HG02759 (cell line): ENCODE results near the gene COPG2.

Experiments
- ATAC-seq: cut with Tn5 transposase; IDR thresholded peaks from one replicate; pipeline ENCODE4 v1.9.1; 2021; ENCODE audit warnings: mild to moderate bottlenecking, moderate library complexity; ENCODE audit not compliant: unreplicated experiment

COPG2 gene

GRCh38 chr7:130506358-130506757 lies 162.2 kb downstream of the COPG2 start:
- ATAC-seq: no peak

DNA sequence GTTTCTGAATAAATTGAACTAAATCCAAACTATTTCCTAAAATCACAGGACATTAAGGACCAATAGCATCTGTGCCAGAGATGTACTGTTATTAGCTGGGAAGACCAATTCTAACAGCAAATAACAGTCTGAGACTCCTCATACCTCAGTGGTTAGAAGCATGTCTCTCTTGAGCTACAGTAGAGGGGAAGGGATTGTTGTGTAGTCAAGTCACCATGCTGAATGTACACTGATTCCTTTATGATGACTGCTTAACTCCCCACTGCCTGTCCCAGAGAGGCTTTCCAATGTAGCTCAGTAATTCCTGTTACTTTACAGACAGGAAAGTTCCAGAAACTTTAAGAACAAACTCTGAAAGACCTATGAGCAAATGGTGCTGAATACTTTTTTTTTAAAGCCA lies 162.8 kb downstream of the COPG2 start:
- no peak for ATAC-seq

GRCh38 chr7:130500910-130501309 lies 167.6 kb downstream of the COPG2 start:
- ATAC-seq: no peak

DNA sequence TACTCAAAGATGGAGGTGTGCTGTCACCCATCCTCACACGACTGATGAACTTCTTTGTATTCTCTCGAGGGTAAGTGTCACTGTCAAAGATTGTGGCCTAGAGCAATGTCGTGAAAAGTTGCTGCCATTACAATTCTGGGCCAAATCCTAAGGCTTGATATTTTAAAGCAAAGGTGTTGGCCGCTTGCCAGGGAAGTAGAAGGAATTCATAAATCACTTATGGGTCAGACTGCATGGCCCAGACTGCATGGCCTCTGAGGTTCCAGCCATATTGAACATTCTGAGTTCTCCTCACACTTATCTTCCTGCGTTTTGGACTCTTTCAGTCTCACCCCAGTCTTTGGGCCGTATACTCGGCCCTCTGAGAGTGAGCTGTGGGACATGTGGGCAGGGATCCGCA lies 168.1 kb downstream of the COPG2 start:
- ATAC-seq: no peak

DNA sequence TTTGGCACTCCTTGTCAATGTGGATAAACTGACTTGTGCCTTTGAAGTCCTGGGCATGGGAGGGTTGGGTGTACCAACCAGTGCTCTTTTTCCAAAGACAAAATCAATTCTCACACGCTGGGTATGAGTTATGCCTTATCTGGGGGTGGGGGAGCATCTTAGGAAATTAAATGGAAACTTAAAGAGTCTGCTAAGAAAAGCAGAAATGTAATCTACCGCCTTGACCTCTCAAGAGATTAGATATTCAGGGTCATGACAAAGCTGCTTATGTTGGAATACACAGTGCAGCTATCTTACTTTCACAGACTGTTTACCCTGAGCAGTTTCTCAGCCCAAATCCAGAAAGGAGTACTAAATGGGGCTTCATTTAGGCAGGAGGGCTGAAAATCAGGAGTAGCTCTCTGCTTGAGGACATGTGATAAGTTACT lies 174.1 kb downstream of the COPG2 start:
- ATAC-seq: no peak

DNA sequence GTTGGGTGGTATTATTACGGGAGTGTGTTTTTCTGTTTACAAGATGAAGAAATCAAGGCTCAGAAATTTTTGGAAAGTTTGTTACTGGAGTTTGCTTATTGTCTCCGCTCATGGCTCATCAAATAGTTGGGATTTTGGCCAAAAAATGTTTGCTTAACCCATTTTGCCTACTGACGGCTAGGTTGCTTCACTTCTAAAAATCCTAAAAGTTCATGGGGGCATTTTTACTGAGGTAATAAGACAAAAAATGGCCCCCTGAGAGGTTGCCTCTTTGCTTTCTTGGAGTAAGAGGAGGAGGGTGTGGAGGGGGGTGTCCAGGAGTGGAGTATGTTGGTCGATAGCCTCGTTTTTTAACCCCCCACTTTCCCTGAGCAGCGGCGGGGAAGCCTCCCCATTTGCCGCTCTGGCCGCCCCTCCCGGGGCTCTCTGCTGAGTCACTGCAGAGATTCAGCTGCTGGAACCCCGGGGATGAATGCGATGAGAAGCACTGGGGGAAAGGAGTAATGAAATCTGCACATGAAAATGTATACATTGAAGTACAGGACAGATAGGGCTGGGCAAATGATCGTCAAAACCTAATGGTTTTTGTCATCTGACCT lies 175.2 kb downstream of the COPG2 start:
- ATAC-seq: no peak

GRCh38 chr7:130492523-130493274 lies 175.8 kb downstream of the COPG2 start:
- ATAC-seq: no peak

- no peak for ATAC-seq
These were observed 176.6 kb downstream of the COPG2 start, which contains the start of gene MEST for GRCh38 chr7:130491841-130492522. MEST (plus strand) TSS chr7:130492085; CDS start chr7:130492314, 229 bp downstream.

DNA sequence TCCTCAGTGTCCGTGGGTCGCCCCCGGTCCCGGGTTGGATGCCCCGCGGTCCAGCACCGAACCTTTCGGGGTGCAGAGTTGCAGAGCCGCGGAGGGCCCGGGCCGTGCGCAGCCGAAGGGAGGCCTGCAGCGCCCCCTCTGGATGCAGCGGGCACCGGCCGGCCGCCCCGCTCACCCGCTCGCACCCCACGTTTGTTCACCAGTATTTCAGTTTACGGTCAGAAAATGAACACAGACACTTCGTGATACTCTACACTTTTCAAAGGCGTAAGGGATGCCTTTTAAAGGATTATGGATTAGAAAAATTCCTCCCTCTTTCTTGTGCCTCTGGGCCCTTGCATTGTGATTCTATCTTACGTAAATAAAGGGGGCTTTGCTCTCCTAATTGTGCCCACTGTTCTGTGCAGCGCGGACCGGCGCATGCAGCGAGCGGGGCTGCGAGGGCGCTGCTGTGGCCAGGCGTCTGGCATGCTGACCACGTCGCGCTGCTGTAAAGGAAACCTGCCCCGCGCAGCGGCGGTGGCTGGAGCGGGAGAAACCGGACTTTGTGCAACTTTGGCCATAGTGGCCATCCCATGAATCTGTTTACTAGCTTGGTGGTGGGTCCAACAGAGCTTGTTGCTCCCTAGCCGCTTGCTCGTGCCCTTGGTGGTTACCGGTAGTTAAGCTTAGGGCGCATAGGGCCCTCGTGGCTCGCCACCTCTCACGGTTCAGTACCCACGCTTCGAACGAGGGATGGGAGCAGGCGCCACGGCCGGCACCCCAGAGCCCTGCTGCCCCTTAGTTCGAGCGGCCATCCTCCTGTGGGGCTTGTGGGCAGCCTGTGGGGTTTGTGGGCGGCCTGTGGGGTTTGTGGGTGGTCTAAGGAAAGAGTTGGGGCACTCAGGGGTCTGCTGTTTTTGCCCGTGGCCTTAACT lies 177.4 kb downstream of the COPG2 start:
- ATAC-seq: no peak

GRCh38 chr7:130490311-130490791 lies 178.2 kb downstream of the COPG2 start:
- ATAC-seq: no peak

DNA sequence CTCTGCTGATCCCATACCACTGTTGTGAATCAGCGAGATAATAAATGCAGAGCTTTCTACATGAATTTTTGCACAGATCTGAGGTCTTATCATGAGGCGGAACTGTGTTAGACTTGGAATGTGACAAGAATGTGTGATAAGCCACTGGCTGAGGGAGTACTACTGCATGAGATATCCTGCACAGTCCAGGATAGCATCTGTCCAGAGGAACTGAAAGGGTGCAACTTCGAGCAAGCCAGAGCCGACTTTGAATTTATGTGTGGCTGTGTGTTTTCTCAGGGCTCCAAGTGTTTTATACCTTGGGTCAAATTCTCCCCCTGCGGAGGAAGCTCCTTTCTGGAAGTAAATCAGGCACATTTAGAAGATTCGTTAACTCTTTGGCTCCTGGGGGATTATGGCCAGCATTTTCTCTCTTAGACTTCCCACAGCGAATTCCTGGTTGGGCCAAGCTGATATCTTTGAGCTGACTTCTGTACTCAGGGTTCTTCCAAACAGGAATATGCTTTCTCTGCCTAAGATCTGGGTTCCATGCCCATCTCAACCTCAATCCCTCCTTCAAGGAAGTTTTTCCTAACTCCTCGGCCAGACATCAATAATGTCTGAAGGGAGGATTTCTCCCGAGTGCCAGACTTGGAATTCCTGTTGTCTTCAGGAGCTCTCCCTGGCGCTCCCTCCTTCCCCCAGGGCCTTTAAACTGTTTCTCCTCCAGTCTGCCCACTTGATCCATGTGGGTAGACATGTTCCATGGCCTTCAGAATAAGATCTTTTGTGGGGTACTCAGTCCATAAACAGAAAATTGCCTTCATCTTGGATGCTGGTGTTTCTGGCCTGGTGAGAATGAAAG lies 179.2 kb downstream of the COPG2 start:
- no peak for ATAC-seq

DNA sequence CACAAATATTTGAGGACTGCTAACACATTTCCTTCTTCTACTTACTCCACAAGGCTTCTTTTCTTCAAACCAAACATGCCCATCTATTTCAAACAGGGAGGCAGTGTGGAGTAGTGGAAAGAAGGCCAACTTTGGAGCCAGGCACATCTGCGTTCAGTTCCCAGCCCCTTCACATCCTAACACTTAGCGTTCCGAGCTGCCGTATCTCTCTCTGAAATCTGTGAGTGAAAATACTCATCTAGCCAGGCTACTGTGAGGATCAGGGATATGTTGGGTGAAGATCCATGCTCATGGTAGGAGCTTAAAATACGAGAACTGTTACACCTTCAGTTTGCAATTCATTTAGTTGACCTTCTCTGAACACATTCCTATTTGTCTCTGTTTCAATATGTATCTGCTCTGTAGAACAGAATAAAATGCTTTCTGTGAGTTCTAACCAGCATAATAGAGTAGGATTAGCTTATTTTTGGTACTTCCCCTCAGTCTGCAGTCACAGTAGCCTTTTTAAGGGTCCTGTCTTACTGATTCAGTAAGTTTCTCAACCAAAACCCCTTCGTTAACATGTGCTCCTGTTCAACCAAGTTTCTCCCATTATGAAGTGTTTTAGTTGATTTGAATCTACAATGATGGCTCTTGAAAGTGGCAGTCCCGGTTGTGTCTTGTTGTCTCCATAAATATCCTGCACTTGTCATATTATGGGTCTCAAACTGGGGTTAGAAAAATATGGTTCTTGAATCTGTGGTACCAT lies 180.0 kb downstream of the COPG2 start:
- ATAC-seq: no peak

- ATAC-seq: no peak
These were observed 181.6 kb downstream of the COPG2 start for GRCh38 chr7:130486954-130487436.

GRCh38 chr7:130486114-130486953 lies 182.2 kb downstream of the COPG2 start:
- ATAC-seq: no peak

DNA sequence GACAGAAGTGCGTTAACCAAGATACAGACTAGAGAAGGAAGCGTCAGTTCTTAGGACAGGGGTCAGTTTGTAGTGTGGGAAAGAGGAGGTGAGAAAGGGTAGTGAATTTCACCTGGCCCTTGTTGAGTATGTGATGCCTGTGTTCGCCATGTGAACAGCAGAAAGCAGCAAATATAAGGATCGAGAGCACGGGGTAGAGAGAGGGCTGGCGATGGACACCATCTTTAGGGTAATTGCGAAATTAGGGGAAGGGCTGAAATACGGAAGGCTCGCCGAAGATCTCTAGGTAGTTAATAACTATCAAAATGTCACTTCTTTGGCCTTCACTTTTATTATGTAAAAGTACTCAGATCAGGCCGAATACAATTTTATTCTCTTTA lies 182.8 kb downstream of the COPG2 start:
- no peak for ATAC-seq

DNA sequence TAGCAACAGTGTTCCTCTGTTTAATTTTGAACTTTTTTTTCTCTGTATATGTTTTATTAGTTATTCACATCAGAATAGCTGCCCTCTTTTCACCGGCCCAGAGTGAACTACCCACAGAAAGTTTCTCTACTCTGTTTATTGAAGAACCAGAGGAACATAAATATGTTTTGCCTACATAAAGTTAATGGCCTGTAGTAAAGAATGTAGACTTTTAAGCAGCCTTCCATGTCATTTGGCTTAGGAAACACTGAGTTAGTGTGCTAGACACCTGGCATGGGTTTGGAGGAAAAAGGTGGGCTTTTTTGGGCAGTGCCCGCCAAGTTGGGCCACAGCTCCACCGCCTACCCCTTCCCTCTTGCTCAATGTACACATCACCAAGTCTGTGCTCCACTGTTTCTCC lies 185.5 kb downstream of the COPG2 start:
- no peak for ATAC-seq

DNA sequence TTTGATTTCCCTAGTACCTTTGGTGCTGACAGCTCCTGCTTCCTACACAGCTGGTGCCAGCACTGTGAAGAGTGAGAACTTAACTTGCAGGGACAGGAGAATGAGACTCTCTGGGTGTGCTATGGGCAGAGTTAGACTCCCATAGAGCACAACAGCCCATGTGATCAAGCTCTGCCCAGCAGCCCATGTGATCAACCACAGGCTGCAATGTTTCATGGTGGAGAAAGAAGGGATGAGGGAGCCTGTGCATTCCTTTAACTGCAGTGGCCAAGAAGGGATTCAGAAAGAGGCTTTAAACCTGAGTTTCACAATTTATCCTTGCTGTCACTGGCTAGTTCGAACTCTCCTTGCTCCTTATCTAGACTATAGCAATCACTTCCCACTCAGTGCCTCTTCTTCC lies 186.7 kb downstream of the COPG2 start:
- no peak for ATAC-seq

DNA sequence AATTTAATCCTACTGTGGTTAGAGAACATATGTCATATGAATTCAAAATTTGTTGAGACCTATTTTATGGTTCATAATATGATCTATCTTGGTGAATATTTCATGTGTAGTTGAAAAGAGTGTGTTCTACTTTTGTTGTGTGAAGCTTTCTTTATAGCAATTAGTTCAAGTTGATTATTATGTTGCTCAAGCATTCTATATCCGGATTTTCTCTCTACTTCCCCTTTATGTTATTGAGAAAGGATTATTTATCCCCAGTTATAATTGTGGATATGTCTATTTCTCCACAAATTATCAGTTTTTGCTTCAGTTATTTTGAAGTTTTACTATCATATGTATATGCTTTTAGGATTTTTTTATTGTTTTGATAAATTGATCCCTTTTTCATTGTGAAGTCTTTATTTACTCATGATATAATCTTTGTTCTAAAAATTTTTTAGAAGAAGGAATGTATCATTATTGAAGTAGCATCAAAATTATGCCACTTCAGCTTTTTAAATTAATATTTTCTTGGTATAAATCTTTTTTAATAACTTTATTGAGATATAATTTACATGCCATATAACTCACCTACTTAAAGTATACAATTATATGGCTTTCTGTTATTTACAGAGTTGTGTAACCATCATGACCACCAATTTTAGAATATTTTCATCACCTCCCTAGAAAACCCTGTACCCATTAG lies 188.7 kb downstream of the COPG2 start:
- ATAC-seq: no peak
